Measurements from ENCODE around the gene TMEM115. TPM values are rescaled to one million over a fixed set of nuclear protein-coding genes. Genes with fewer than 3 reads are reported as not detected.

Gene TMEM115
- total and polyA plus RNA-seq, 7 donors, result 20.4 to 49.6 (median 29.1) TPM

DNA sequence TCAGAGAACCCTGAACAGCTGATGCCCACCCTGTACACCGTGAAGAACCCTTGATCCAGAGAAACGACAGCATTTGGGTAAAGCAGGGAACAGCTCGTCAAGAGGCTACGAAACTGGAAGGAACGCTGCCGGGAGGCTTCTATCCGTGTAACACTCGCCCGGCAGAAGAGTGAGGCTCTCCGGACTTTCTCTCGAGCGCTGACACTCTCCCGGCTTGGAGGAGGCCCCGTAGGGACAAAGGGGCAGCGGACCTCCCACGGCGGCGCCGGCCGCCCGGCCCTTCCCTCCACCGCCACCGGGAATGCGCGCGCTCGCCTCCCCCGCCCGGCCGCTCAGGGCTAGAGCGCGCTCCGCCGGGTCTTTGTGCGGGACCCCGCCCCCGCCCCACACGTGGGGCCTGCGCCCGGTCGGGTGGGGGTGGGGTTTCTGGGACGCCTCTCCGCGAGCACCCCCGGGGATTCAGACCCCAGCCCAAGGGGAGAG lies 38.4 kb downstream of the TMEM115 start:
- TF ChIP-seq, protein P1, sequence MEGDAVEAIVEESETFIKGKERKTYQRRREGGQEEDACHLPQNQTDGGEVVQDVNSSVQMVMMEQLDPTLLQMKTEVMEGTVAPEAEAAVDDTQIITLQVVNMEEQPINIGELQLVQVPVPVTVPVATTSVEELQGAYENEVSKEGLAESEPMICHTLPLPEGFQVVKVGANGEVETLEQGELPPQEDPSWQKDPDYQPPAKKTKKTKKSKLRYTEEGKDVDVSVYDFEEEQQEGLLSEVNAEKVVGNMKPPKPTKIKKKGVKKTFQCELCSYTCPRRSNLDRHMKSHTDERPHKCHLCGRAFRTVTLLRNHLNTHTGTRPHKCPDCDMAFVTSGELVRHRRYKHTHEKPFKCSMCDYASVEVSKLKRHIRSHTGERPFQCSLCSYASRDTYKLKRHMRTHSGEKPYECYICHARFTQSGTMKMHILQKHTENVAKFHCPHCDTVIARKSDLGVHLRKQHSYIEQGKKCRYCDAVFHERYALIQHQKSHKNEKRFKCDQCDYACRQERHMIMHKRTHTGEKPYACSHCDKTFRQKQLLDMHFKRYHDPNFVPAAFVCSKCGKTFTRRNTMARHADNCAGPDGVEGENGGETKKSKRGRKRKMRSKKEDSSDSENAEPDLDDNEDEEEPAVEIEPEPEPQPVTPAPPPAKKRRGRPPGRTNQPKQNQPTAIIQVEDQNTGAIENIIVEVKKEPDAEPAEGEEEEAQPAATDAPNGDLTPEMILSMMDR (IDR thresholded peaks at IDR 0.05), result no peak
- peaks cover 0 to 53% of the 10 kb centered on the region in 2 donors for H3K36me3 ChIP-seq (ENCODE audit: insufficient read depth in 1 of 2, low read depth in 1 of 2)

DNA sequence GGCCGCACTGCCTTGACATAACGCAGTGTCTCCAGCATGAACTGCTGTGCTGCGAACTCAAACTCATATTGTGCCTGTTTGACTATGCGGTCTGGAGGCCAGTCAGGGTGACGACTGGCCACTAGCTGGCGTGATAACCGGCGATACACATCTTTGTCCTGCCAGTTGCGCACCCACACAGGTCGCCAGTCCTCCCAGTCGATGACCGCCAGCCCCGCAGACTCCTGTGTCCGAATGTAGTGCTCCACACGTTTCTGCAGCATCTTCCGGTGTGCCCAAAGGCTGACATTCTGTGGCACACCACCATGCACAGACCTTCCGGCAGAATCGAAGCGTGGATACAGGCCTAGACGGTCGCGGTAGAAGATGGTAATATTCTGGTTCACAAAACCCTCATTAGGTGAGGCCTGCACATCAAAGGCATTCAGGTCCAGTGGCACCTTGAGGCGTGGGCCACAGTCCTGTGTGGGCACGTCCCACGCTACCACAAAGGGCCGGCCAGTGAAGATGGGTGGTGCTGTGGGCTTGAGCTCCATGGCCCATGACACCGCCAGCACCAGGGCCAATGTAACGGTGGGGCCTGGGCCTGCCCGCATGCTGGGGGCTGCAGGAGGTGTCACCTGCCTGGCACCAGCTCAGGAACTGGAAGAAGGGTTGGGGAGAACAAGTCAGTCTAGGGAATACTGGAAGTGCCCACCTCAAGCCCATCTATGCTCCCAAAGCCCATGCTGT lies 39.3 kb downstream of the TMEM115 start:
- H3K4me3 ChIP-seq, result peak overlapping the region; percentile 90
- H3K27ac ChIP-seq, result peak overlapping the region; percentile 93
- DNase-seq (peak in 1 of 2 donors; percentile 13), ATAC-seq (no peak)
- 69 to 72% (median 70%) methylated on average over 29 of the region's 29 CpGs for whole genome bisulfite sequencing, 3 donors
- H3K4me1 ChIP-seq, result peaks cover 54% of the 10 kb centered on the region
- peaks cover 0 to 47% of the 10 kb centered on the region in 2 donors for H3K36me3 ChIP-seq (ENCODE audit: insufficient read depth in 1 of 2, low read depth in 1 of 2)
- no peaks in the 10 kb centered on the region for H3K27me3 ChIP-seq (ENCODE audit: insufficient read depth in 3 of 3, low read length in 2 of 3)
- intact Hi-C loops (cut with DNase I), result no loop called here
- no peaks in the 10 kb centered on the region for H3K9me3 ChIP-seq
- TF ChIP-seq, protein P1 (IDR thresholded peaks at IDR 0.05), result no peak

More for the DNA sequence above, 38.4 kb downstream of the TMEM115 start:
- 0 to 1% (median 0%) methylated on average over 20 to 45 of the region's 45 CpGs for WGBS, 3 donors
- Histone ChIP-seq H3K27me3 (ENCODE audit: insufficient read depth in 3 of 3, low read length in 2 of 3) (no peaks in the 10 kb centered on the region), H3K4me1 (peaks cover 54% of the 10 kb centered on the region), H3K4me3 (peak overlapping the region; percentile 90), H3K27ac (peak overlapping the region; percentile 93), H3K9me3 (no peaks in the 10 kb centered on the region)
- ATAC-seq (peak; percentile 75 to 83 (median 80)), DNase-seq (peak; percentile 81 to 90)
- intact Hi-C loops (cut with DNase I), result no loop called here

DNA sequence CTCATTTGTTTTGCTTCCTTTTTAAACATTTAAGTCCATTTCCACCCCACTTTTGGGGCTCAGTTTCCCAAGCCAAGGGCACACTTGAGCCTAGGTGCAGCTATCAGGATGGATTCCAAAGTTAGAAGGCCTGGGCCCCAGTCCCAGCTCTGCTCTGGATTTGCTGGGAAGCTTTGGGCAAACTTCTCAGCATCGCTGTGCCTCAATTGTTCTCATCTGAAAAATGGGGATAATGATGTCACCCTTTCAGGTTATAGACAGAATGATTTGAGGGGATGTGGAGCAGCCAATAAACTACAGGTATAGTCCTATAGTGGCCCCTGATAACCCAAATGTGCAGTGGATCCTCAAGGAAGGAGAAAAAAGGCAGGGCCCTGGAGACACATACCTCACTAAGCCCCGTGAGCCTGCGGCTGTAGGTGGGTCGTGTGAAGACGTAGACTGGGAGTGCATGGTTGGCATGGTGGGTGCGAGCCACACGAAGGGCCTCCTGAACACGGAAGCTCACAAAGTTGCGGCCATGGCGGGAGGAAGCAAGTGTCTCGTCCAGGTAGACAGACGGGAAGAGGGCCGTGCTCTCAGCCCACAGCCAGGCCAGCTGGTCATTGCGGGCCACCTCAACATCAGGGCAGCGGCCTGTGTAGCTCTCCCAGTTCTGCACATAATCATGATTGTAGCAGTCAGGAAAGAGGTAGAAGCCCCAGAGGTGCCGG lies 40.0 kb downstream of the TMEM115 start:
- H3K36me3 ChIP-seq (ENCODE audit: insufficient read depth in 1 of 2, low read depth in 1 of 2), result peaks cover 0 to 42% of the 10 kb centered on the region in 2 donors

DNA sequence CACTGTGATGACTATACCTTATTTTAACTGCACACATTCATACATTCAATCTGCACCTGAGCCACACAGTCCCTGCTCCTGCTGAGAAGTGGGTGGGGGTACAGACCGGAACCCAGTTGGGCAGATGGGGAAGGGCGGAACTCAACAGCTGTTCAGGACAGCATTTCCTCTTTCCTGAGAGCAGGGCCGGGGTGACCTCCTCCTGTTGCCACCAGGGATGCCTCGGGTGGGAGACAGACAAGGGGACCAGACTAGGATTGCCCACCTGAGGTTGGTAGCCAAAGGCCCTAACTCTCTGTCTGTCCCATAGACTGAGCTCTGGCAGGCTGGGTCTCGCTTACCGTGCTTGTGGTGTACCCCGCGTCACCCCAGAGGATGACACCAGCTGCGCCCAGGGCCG lies 40.7 kb downstream of the TMEM115 start:
- H3K4me3 ChIP-seq, result peak overlapping the region; percentile 90
- peaks cover 55% of the 10 kb centered on the region for H3K4me1 ChIP-seq
- WGBS, 3 donors, result 68 to 74% (median 74%) methylated on average over 10 of the region's 10 CpGs
- H3K27me3 ChIP-seq (ENCODE audit: insufficient read depth in 3 of 3, low read length in 2 of 3), result no peaks in the 10 kb centered on the region
- peaks cover 0 to 42% of the 10 kb centered on the region in 2 donors for H3K36me3 ChIP-seq (ENCODE audit: insufficient read depth in 1 of 2, low read depth in 1 of 2)
- TF ChIP-seq, protein P1 (IDR thresholded peaks at IDR 0.05), result no peak
- DNase-seq (peak in 1 of 2 donors; percentile 15), ATAC-seq (no peak)
- no peaks in the 10 kb centered on the region for H3K9me3 ChIP-seq
- no peak overlapping the region for H3K27ac ChIP-seq
- intact Hi-C loops (cut with DNase I), result no loop called here

More for the DNA sequence above, 40.0 kb downstream of the TMEM115 start:
- peak in 1 of 2 donors; percentile 10 for DNase-seq
- H3K27ac ChIP-seq, result no peak overlapping the region
- no peaks in the 10 kb centered on the region for H3K27me3 ChIP-seq (ENCODE audit: insufficient read depth in 3 of 3, low read length in 2 of 3)
- no peak for ATAC-seq
- H3K9me3 ChIP-seq, result no peaks in the 10 kb centered on the region
- intact Hi-C loops (cut with DNase I), result no loop called here
- peaks cover 55% of the 10 kb centered on the region for H3K4me1 ChIP-seq
- TF ChIP-seq, protein P1 (IDR thresholded peaks at IDR 0.05), result no peak
- WGBS, 3 donors, result 68 to 83% (median 75%) methylated on average over 16 of the region's 16 CpGs
- peak overlapping the region; percentile 90 for H3K4me3 ChIP-seq

Data from psoas muscle (tissue), 8 donors.